Sigmoid colon (tissue), 3 donors: ENCODE results near the gene SUPT6H.

Source experiments
- CTCF ChIP-seq, 4 experiments: fragments of 450-650 bp in 3 of 4; fragments of 200-600 bp in 1 of 4; IDR thresholded peaks; one replicate each; pipeline ENCODE4 v1.5.1; 2016 to 2019; ENCODE audit warnings: antibody characterized with exemption in 4 of 4, mild to moderate bottlenecking in 3 of 4, moderate library complexity in 2 of 4
- POLR2A ChIP-seq, 2 donors: fragments of 450-650 bp; IDR thresholded peaks; one replicate each; pipeline ENCODE4 v1.6.1; 2016; ENCODE audit warnings: antibody characterized with exemption in 2 of 2, mild to moderate bottlenecking in 2 of 2, moderate library complexity in 2 of 2

- no peak for TF ChIP-seq CTCF (IDR thresholded peaks at IDR 0.05)
- no peak for TF ChIP-seq POLR2A (IDR thresholded peaks at IDR 0.05)
Measured at GRCh38 chr17:28675490-28675889, 13.5 kb downstream of the SUPT6H start.
